ENCODE results near the gene SHLD1. TPM values are rescaled to one million over a fixed set of nuclear protein-coding genes. Genes with fewer than 3 reads are reported as not detected.

The SHLD1 gene
- total RNA-seq, 1 experiment from 2014 or later, result 2.4 TPM

DNA sequence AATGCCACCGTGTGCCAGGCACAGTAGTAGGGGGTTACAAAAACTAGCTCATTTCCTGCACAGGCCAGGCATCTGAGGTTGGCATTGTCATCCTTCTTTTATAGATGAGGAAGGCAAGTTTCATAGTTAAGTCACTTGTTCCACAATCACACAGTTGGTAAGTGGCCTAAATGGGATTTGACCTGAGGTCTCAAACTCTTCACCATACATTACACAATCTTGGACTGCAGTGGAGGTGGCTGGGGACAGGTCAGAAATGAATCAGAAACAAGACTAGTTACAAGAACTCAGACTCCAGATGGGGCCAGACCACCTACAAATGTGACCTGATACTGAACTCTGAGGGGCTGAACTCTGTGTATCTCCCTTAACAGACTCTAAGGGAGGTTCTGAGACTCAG is 150.7 kb downstream of the SHLD1 start:
- DNase-seq (ENCODE audit: low read depth, low spot score) (no peak), ATAC-seq (no peak)
- Histone ChIP-seq H3K4me1 (ENCODE audit: control insufficient read depth in 1 of 2, insufficient read depth in 2 of 2, low read length in 2 of 2) (no peaks in the 10 kb centered on the region), H3K27ac (ENCODE audit: low read depth, low read length) (no peak overlapping the region), H3K9me2 (ENCODE audit: insufficient read depth) (no peaks in the 10 kb centered on the region), H3K79me2 (ENCODE audit: insufficient read depth, low read length) (no peaks in the 10 kb centered on the region), H3K36me3 (ENCODE audit: control insufficient read depth in 1 of 2, insufficient read depth in 2 of 2, low read length in 2 of 2) (no peaks in the 10 kb centered on the region), H3K9me3 (ENCODE audit: control insufficient read depth in 1 of 2, insufficient read depth in 1 of 2, low read depth in 1 of 2, low read length in 2 of 2) (no peaks in the 10 kb centered on the region), H4K20me1 (ENCODE audit: insufficient read depth) (no peaks in the 10 kb centered on the region), H3K4me2 (ENCODE audit: low read length) (no peak overlapping the region), H3K27me3 (ENCODE audit: insufficient read depth, low read length) (peaks cover 68% of the 10 kb centered on the region), H3K4me3 (replicated peaks in 1 of 2; ENCODE audit: low read depth in 1 of 2, low read length in 2 of 2) (no peak overlapping the region), H2AFZ (ENCODE audit: low read depth, low read length, poor library complexity, severe bottlenecking) (no peak overlapping the region), H3K9ac (ENCODE audit: low read length) (no peak overlapping the region)
- ChIA-PET POLR2A (no interaction called here), RAD21 (ENCODE audit: low non-redundant PET in 1 of 2, low total read pairs in 2 of 2, uncharacterized antibody in 2 of 2, unreplicated experiment in 2 of 2) (no interaction called here), CTCF (no interaction called here)
- no TSS peak for BruUV-seq (replicated peaks)
- intact Hi-C loops (cut with micrococcal nuclease), result no loop called here
- TF ChIP-seq, protein P1, sequence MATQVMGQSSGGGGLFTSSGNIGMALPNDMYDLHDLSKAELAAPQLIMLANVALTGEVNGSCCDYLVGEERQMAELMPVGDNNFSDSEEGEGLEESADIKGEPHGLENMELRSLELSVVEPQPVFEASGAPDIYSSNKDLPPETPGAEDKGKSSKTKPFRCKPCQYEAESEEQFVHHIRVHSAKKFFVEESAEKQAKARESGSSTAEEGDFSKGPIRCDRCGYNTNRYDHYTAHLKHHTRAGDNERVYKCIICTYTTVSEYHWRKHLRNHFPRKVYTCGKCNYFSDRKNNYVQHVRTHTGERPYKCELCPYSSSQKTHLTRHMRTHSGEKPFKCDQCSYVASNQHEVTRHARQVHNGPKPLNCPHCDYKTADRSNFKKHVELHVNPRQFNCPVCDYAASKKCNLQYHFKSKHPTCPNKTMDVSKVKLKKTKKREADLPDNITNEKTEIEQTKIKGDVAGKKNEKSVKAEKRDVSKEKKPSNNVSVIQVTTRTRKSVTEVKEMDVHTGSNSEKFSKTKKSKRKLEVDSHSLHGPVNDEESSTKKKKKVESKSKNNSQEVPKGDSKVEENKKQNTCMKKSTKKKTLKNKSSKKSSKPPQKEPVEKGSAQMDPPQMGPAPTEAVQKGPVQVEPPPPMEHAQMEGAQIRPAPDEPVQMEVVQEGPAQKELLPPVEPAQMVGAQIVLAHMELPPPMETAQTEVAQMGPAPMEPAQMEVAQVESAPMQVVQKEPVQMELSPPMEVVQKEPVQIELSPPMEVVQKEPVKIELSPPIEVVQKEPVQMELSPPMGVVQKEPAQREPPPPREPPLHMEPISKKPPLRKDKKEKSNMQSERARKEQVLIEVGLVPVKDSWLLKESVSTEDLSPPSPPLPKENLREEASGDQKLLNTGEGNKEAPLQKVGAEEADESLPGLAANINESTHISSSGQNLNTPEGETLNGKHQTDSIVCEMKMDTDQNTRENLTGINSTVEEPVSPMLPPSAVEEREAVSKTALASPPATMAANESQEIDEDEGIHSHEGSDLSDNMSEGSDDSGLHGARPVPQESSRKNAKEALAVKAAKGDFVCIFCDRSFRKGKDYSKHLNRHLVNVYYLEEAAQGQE (IDR thresholded peaks at IDR 0.05; ENCODE audit: low read depth), result no peak
- no peak for TF ChIP-seq ZFX (IDR thresholded peaks at IDR 0.05)
- no peak for TF ChIP-seq SP1 (IDR thresholded peaks at IDR 0.05; ENCODE audit: low read depth)
- TF ChIP-seq, protein P2, sequence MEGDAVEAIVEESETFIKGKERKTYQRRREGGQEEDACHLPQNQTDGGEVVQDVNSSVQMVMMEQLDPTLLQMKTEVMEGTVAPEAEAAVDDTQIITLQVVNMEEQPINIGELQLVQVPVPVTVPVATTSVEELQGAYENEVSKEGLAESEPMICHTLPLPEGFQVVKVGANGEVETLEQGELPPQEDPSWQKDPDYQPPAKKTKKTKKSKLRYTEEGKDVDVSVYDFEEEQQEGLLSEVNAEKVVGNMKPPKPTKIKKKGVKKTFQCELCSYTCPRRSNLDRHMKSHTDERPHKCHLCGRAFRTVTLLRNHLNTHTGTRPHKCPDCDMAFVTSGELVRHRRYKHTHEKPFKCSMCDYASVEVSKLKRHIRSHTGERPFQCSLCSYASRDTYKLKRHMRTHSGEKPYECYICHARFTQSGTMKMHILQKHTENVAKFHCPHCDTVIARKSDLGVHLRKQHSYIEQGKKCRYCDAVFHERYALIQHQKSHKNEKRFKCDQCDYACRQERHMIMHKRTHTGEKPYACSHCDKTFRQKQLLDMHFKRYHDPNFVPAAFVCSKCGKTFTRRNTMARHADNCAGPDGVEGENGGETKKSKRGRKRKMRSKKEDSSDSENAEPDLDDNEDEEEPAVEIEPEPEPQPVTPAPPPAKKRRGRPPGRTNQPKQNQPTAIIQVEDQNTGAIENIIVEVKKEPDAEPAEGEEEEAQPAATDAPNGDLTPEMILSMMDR (IDR thresholded peaks at IDR 0.05 in 2 of 3, conservative IDR thresholded peaks at IDR 0.05 in 1 of 3; ENCODE audit: borderline replicate concordance in 1 of 3, insufficient read depth in 1 of 3, low read depth in 2 of 3, low read length in 2 of 3), result no peak
- no peak for TF ChIP-seq FOSL1 (IDR thresholded peaks at IDR 0.05; ENCODE audit: low read depth)
- TF ChIP-seq, protein P3, sequence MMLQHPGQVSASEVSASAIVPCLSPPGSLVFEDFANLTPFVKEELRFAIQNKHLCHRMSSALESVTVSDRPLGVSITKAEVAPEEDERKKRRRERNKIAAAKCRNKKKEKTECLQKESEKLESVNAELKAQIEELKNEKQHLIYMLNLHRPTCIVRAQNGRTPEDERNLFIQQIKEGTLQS (IDR thresholded peaks at IDR 0.05), result no peak
- TF ChIP-seq, protein P4, sequence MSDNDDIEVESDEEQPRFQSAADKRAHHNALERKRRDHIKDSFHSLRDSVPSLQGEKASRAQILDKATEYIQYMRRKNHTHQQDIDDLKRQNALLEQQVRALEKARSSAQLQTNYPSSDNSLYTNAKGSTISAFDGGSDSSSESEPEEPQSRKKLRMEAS (IDR thresholded peaks at IDR 0.05), result no peak
- no peak for TF ChIP-seq CBX3 (IDR thresholded peaks at IDR 0.05; ENCODE audit: low read depth)
- TF ChIP-seq POLR2A (IDR thresholded peaks at IDR 0.05; ENCODE audit: borderline replicate concordance, extremely low read depth, insufficient read depth, insufficient read length), result no peak
- TF ChIP-seq SIN3A (IDR thresholded peaks at IDR 0.05; ENCODE audit: low read depth), result no peak
- no peak for TF ChIP-seq JUND (IDR thresholded peaks at IDR 0.05)
- TF ChIP-seq, protein P5, sequence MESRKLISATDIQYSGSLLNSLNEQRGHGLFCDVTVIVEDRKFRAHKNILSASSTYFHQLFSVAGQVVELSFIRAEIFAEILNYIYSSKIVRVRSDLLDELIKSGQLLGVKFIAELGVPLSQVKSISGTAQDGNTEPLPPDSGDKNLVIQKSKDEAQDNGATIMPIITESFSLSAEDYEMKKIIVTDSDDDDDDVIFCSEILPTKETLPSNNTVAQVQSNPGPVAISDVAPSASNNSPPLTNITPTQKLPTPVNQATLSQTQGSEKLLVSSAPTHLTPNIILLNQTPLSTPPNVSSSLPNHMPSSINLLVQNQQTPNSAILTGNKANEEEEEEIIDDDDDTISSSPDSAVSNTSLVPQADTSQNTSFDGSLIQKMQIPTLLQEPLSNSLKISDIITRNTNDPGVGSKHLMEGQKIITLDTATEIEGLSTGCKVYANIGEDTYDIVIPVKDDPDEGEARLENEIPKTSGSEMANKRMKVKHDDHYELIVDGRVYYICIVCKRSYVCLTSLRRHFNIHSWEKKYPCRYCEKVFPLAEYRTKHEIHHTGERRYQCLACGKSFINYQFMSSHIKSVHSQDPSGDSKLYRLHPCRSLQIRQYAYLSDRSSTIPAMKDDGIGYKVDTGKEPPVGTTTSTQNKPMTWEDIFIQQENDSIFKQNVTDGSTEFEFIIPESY (IDR thresholded peaks at IDR 0.05; ENCODE audit: extremely low read depth, insufficient replicate concordance, low read length), result no peak
- TF ChIP-seq RAD21 (IDR thresholded peaks at IDR 0.05; ENCODE audit: low read depth), result no peak
- no peak for TF ChIP-seq SRF (IDR thresholded peaks at IDR 0.05; ENCODE audit: low read depth)

All from HCT116 (cell line).